GM12865 (cell line): ENCODE data around the gene PTTG1.

Experiments used
- DNase-seq: peaks from one replicate; pipeline ENCODE4 v3.0.0; 2010; ENCODE audit warnings: low read depth
- H3K4me3 ChIP-seq: 2 replicates; pipeline ENCODE4 v1.5.1; 2011; ENCODE audit warnings: mild to moderate bottlenecking, low read depth, low read length, control low read depth
- TF ChIP-seq, protein P1 (sequence below): IDR thresholded peaks from 2 replicates; pipeline ENCODE4 v1.5.1; 2011; ENCODE audit warnings: low read length, control low read depth, low read depth, inconsistent platforms; ENCODE audit not compliant: insufficient read depth; ENCODE audit errors: missing control alignments

The PTTG1 gene

DNA sequence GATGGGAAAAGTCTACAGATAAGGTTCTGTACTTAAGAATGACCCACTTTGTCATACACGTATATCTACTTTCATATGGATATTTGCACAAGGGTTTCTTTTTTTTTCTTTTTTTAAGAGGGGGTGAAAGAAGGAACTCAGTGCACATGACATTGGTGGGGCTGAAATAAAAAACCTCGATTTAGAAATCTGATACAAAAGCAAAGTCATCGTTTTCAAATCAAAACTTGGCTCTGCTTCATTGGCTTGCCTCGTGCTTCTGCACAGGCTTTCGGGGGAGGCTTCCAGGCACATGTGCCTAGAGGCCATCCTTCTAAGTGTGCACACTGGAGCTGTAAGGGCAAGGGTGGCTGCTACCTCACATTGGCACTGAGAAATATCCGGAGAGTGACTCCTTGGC is 31.1 kb downstream of the PTTG1 start:
- no peak for DNase-seq
- H3K4me3 ChIP-seq = no peak overlapping the region; the same call in 1 of the 2 replicates

GRCh38 chr5:160453751-160454150 is 32.1 kb downstream of the PTTG1 start:
- DNase-seq = no peak
- H3K4me3 ChIP-seq = no peak overlapping the region
- TF ChIP-seq, protein P1, sequence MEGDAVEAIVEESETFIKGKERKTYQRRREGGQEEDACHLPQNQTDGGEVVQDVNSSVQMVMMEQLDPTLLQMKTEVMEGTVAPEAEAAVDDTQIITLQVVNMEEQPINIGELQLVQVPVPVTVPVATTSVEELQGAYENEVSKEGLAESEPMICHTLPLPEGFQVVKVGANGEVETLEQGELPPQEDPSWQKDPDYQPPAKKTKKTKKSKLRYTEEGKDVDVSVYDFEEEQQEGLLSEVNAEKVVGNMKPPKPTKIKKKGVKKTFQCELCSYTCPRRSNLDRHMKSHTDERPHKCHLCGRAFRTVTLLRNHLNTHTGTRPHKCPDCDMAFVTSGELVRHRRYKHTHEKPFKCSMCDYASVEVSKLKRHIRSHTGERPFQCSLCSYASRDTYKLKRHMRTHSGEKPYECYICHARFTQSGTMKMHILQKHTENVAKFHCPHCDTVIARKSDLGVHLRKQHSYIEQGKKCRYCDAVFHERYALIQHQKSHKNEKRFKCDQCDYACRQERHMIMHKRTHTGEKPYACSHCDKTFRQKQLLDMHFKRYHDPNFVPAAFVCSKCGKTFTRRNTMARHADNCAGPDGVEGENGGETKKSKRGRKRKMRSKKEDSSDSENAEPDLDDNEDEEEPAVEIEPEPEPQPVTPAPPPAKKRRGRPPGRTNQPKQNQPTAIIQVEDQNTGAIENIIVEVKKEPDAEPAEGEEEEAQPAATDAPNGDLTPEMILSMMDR = no peak

More for the DNA sequence above, 31.1 kb downstream of the PTTG1 start:
- TF ChIP-seq, protein P1 = no peak

- no peak overlapping the region for H3K4me3 ChIP-seq
- TF ChIP-seq, protein P1 = no peak
- DNase-seq = no peak
These were observed 33.9 kb downstream of the PTTG1 start for GRCh38 chr5:160455600-160455999.

GRCh38 chr5:160456480-160457177 is 35.0 kb downstream of the PTTG1 start:
- no peak for DNase-seq
- TF ChIP-seq, protein P1 = no peak

DNA sequence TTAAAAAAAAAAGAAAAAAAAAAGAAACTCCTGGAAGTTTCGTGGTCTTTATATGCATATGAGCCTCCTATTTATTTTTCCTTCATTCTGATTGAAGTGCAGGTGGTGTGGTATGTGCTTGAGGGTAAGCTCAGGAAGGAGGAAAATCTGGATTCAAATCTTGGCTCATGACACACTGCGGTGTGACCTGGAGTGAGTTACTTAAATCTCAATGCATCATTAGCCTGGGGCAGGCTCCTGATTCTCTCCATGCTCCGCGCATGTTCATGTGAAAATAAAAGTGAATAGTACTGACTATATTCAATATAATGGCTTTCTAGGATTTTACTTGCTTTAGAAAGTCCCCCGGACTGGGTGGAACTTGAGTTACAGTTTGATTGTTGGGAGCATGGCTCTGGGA is 35.6 kb downstream of the PTTG1 start:
- DNase-seq = no peak
- H3K4me3 ChIP-seq = no peak overlapping the region
- TF ChIP-seq, protein P1 = no peak

More at GRCh38 chr5:160456480-160457177, 35.0 kb downstream of the PTTG1 start:
- no peak overlapping the region for H3K4me3 ChIP-seq

- no peak overlapping the region for H3K4me3 ChIP-seq
- peak; percentile 72 for DNase-seq
- TF ChIP-seq, protein P1 = no peak
These were observed 37.4 kb downstream of the PTTG1 start for GRCh38 chr5:160458806-160459800.
